Loucy (cell line): Measurements from ENCODE around the gene CDRT4.

Source experiments
- H2AFZ ChIP-seq: fragments of 200-600 bp; sonication (generic); 2 replicates; pipeline ENCODE4 v1.6.0; 2016; ENCODE audit warnings: antibody characterized with exemption, mild to moderate bottlenecking, low read length, moderate library complexity
- H3F3A ChIP-seq: fragments of 200-600 bp; 2 replicates; pipeline ENCODE4 v1.6.0; 2016; ENCODE audit warnings: antibody characterized with exemption, low read depth, mild to moderate bottlenecking
- H3K27me3 ChIP-seq: fragments of 200-600 bp; sonication (generic); 2 replicates; pipeline ENCODE4 v1.6.1; 2014; ENCODE audit warnings: low read length, mild to moderate bottlenecking; ENCODE audit not compliant: insufficient read depth, poor library complexity, severe bottlenecking
- H3K36me3 ChIP-seq: fragments of 200-600 bp; sonication (generic); 2 replicates; pipeline ENCODE4 v1.6.1; 2016; ENCODE audit warnings: low read length; ENCODE audit not compliant: insufficient read depth
- H3K4me1 ChIP-seq: fragments of 200-600 bp; sonication (generic); 2 replicates; pipeline ENCODE4 v1.5.1; 2014; ENCODE audit warnings: low read length, mild to moderate bottlenecking; ENCODE audit not compliant: insufficient read depth, poor library complexity, severe bottlenecking
- H3K4me2 ChIP-seq: fragments of 200-600 bp; sonication (generic); 2 replicates; pipeline ENCODE4 v1.6.0; 2014; ENCODE audit warnings: antibody characterized with exemption, low read length, low read depth, mild to moderate bottlenecking; ENCODE audit not compliant: poor library complexity, severe bottlenecking
- H3K4me3 ChIP-seq: fragments of 200-600 bp; sonication (generic); 2 replicates; pipeline ENCODE4 v1.5.1; 2014; ENCODE audit warnings: low read length, mild to moderate bottlenecking, mixed read lengths; ENCODE audit not compliant: poor library complexity, severe bottlenecking
- H3K79me2 ChIP-seq: fragments of 200-600 bp; sonication (generic); 2 replicates; pipeline ENCODE4 v1.6.1; 2014; ENCODE audit warnings: low read length; ENCODE audit not compliant: insufficient read depth
- H3K9ac ChIP-seq: fragments of 200-600 bp; sonication (generic); 2 replicates; pipeline ENCODE4 v1.6.0; 2014; ENCODE audit warnings: mild to moderate bottlenecking, low read depth, low read length, moderate library complexity; ENCODE audit not compliant: poor library complexity, severe bottlenecking
- H3K9me2 ChIP-seq: fragments of 200-600 bp; sonication (generic); replicated peaks from 2 replicates; pipeline ENCODE4 v1.6.1; 2016; ENCODE audit warnings: low read depth, low read length, mixed read lengths
- H3K9me3 ChIP-seq: fragments of 200-600 bp; sonication (generic); 2 replicates; pipeline ENCODE4 v1.6.1; 2014; ENCODE audit warnings: mild to moderate bottlenecking, antibody characterized with exemption, low read length, low read depth; ENCODE audit not compliant: insufficient read depth
- H4K20me1 ChIP-seq: fragments of 200-600 bp; sonication (generic); 2 replicates; pipeline ENCODE4 v1.6.0; 2014; ENCODE audit warnings: antibody characterized with exemption, low read length, mild to moderate bottlenecking; ENCODE audit not compliant: insufficient read depth, poor library complexity, severe bottlenecking
- EZH2phosphoT487 ChIP-seq: fragments of 200-600 bp; IDR thresholded peaks from 2 replicates; pipeline ENCODE4 v1.6.1; 2018; ENCODE audit warnings: antibody characterized with exemption, mild to moderate bottlenecking, moderate library complexity, borderline replicate concordance
- TF ChIP-seq, protein P1 (sequence below): fragments of 200-600 bp; sonication (generic); conservative IDR thresholded peaks from 2 replicates; pipeline ENCODE4 v1.5.1; 2014; ENCODE audit warnings: mild to moderate bottlenecking, antibody characterized with exemption, low read length

CDRT4 gene

DNA sequence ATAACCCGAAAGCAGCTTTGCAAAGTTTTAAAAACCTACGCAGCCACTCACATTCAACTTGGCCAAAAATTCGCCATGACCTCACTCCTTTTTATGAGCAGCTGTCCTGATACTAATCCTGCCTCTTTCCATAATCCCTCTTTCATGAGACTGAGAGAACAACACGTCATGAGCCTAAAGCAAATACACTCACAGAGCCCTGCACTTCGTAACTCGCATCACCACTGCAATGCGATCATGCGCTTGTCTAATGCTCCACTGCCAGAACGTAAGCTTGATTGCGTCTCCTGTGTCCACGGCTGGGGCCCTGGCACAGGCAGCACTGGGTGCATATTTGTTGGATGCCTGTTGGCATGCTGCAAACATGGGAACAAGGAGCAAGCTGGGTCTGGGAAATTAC, 36.2 kb downstream of the CDRT4 start:
- TF ChIP-seq EZH2phosphoT487, result no peak
- TF ChIP-seq, protein P1, sequence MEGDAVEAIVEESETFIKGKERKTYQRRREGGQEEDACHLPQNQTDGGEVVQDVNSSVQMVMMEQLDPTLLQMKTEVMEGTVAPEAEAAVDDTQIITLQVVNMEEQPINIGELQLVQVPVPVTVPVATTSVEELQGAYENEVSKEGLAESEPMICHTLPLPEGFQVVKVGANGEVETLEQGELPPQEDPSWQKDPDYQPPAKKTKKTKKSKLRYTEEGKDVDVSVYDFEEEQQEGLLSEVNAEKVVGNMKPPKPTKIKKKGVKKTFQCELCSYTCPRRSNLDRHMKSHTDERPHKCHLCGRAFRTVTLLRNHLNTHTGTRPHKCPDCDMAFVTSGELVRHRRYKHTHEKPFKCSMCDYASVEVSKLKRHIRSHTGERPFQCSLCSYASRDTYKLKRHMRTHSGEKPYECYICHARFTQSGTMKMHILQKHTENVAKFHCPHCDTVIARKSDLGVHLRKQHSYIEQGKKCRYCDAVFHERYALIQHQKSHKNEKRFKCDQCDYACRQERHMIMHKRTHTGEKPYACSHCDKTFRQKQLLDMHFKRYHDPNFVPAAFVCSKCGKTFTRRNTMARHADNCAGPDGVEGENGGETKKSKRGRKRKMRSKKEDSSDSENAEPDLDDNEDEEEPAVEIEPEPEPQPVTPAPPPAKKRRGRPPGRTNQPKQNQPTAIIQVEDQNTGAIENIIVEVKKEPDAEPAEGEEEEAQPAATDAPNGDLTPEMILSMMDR, result no peak
- Histone ChIP-seq H3K36me3 (no peaks in the 10 kb centered on the region), H3K27me3 (no peaks in the 10 kb centered on the region), H3K4me1 (no peaks in the 10 kb centered on the region), H3K4me3 (no peak overlapping the region), H2AFZ (no peak overlapping the region), H3K9ac (no peak overlapping the region), H4K20me1 (no peaks in the 10 kb centered on the region), H3K79me2 (no peaks in the 10 kb centered on the region), H3F3A (no peaks in the 10 kb centered on the region), H3K4me2 (no peak overlapping the region), H3K9me3 (peaks cover 3% of the 10 kb centered on the region; the same call in 1 of the 2 replicates), H3K9me2 (no peaks in the 10 kb centered on the region)

DNA sequence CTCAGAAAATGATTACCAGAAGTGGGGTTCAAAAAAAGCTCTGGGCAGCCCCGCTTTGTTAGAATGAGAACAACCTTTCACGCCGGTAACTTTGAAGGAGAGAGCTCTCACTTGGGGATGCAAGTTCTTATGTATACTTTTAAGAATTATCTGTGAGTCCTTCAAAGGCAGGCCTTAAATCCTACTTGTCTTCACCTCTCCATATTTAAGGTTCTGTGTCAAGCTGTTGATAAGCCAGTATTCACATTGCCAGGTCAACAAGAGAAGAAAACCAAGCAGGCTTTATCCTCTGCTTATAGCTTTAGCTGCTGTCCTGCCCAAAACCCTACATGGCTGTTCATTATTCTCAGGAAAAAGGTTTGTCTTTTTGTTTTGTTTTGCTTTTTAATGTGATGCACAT, 42.9 kb downstream of the CDRT4 start:
- H3K36me3 ChIP-seq, result no peaks in the 10 kb centered on the region
- no peaks in the 10 kb centered on the region for H3F3A ChIP-seq
- no peak overlapping the region for H3K9ac ChIP-seq
- no peaks in the 10 kb centered on the region for H3K9me2 ChIP-seq
- H3K4me1 ChIP-seq, result no peaks in the 10 kb centered on the region
- H3K4me2 ChIP-seq, result no peak overlapping the region
- no peaks in the 10 kb centered on the region for H4K20me1 ChIP-seq
- no peak overlapping the region for H2AFZ ChIP-seq
- no peaks in the 10 kb centered on the region for H3K27me3 ChIP-seq
- no peaks in the 10 kb centered on the region for H3K9me3 ChIP-seq
- TF ChIP-seq EZH2phosphoT487, result no peak
- TF ChIP-seq, protein P1, result no peak
- H3K4me3 ChIP-seq, result no peak overlapping the region
- H3K79me2 ChIP-seq, result no peaks in the 10 kb centered on the region

DNA sequence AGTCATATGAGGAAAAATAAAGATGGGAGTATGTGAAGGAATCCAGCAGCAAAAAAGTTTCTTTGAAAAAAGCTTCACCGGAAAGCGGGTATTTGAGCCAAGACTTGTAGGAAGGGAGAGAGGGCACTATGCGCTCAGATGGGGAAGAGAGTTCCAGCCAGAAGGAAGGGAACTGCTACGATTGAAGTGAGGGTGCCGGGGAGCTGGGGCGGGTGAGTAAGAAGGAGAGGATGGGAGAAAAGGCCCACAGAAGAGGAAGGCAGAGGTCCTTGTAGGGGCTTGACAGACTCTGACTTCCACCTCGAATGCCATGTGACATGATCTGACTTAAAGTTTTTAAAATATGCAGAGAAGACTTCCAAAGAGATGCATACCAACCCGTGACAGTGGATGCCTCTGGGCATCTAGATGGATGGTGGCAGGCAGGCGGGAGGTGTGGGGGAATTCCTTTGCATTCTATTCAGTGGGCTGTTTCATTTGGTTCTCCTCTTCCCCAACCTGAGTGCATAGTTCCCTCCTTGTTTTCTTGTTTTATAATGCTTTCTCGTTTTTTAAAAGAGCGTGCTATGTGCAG, 44.9 kb downstream of the CDRT4 start:
- H3K79me2 ChIP-seq, result no peaks in the 10 kb centered on the region
- H3F3A ChIP-seq, result no peaks in the 10 kb centered on the region
- H3K36me3 ChIP-seq, result no peaks in the 10 kb centered on the region
- H2AFZ ChIP-seq, result no peak overlapping the region
- H3K9me2 ChIP-seq, result no peaks in the 10 kb centered on the region
- no peak overlapping the region for H3K4me3 ChIP-seq
- TF ChIP-seq, protein P1, result no peak
- no peak for TF ChIP-seq EZH2phosphoT487
- no peaks in the 10 kb centered on the region for H3K9me3 ChIP-seq
- H3K4me2 ChIP-seq, result no peak overlapping the region
- no peaks in the 10 kb centered on the region for H4K20me1 ChIP-seq
- no peaks in the 10 kb centered on the region for H3K4me1 ChIP-seq
- no peaks in the 10 kb centered on the region for H3K27me3 ChIP-seq
- no peak overlapping the region for H3K9ac ChIP-seq
